NB4 (cell line): ENCODE data around the gene OSBPL1A.

Experiments
- CTCF ChIP-seq: IDR thresholded peaks from one replicate; pipeline ENCODE4 v1.5.1; 2012; ENCODE audit warnings: low read depth, low read length
- MAX ChIP-seq: IDR thresholded peaks from 2 replicates; pipeline ENCODE4 v1.6.1; 2011; ENCODE audit warnings: low read depth, low read length
- MYC ChIP-seq: IDR thresholded peaks from 2 replicates; pipeline ENCODE4 v1.6.1; 2011; ENCODE audit warnings: low read depth, low read length
- POLR2A ChIP-seq: IDR thresholded peaks from 2 replicates; pipeline ENCODE4 v1.6.1; 2011; ENCODE audit warnings: mild to moderate bottlenecking; ENCODE audit not compliant: insufficient read length; ENCODE audit errors: extremely low read depth

GRCh38 chr18:24208270-24209035, 189.2 kb downstream of the OSBPL1A start:
- no peak for TF ChIP-seq POLR2A
- TF ChIP-seq CTCF = no peak
- no peak for TF ChIP-seq MYC
- no peak for TF ChIP-seq MAX
